Fibroblast of skin of back (primary cell): ENCODE data around the gene C1GALT1.
"Not testable (repeated sequence)": the region's sequence is repeated elsewhere in the genome, so short reads cannot be mapped to it uniquely, and the experiment has no call there.

Source experiments
- DNase-seq: peaks from one replicate; pipeline ENCODE4 v3.0.0-alpha.2; 2013

C1GALT1 gene

GRCh38 chr7:7173956-7174632 is 8.2 kb upstream of the C1GALT1 start:
- DNase-seq = no peak

GRCh38 chr7:7175075-7175695 is 7.2 kb upstream of the C1GALT1 start:
- DNase-seq = peak; percentile 18

GRCh38 chr7:7176406-7177043 is 5.8 kb upstream of the C1GALT1 start:
- DNase-seq = peak; percentile 93

GRCh38 chr7:7177044-7177517 is 5.3 kb upstream of the C1GALT1 start:
- DNase-seq = peak; percentile 85

- peak; percentile 5 for DNase-seq
Observed at GRCh38 chr7:7178081-7178480, 4.3 kb upstream of the C1GALT1 start.

GRCh38 chr7:7178906-7179305 is 3.4 kb upstream of the C1GALT1 start:
- DNase-seq = no peak

GRCh38 chr7:7180725-7181449 is 1.5 kb upstream of the C1GALT1 start:
- no peak for DNase-seq

- no peak for DNase-seq
Observed at GRCh38 chr7:7181519-7182155, 707 bp upstream of the C1GALT1 start.

- DNase-seq = peak; percentile 29
Observed at GRCh38 chr7:7183061-7183837, 905 bp downstream of the C1GALT1 start.

- DNase-seq = peak; percentile 23
Observed at GRCh38 chr7:7183838-7184463, 1.6 kb downstream of the C1GALT1 start.

- DNase-seq = no peak
Observed at GRCh38 chr7:7185371-7185989, 3.1 kb downstream of the C1GALT1 start.

GRCh38 chr7:7188091-7188490 is 5.7 kb downstream of the C1GALT1 start:
- no peak for DNase-seq

GRCh38 chr7:7188742-7189141 is 6.4 kb downstream of the C1GALT1 start:
- DNase-seq = no peak

GRCh38 chr7:7190142-7190541 is 7.8 kb downstream of the C1GALT1 start:
- peak; percentile 75 for DNase-seq

- DNase-seq = no peak
Observed at GRCh38 chr7:7191137-7191536, 8.8 kb downstream of the C1GALT1 start.

GRCh38 chr7:7192798-7193788 is 10.7 kb downstream of the C1GALT1 start:
- DNase-seq = not testable (repeated sequence)

GRCh38 chr7:7199592-7199991 is 17.2 kb downstream of the C1GALT1 start:
- not testable (repeated sequence) for DNase-seq

GRCh38 chr7:7200255-7200654 is 17.9 kb downstream of the C1GALT1 start:
- DNase-seq = not testable (repeated sequence)

GRCh38 chr7:7201578-7202374 is 19.4 kb downstream of the C1GALT1 start:
- DNase-seq = no peak
